Activated CD8-positive, alpha-beta memory T cell treated with anti-CD3 and anti-CD28 coated beads, Interleukin-2, amount 10 ng/mL, durations not matched to agents 7 days and 5 days (primary cell): Measurements from ENCODE around the gene PTPN2. TPM values are rescaled to one million over a fixed set of nuclear protein-coding genes. Genes with fewer than 3 reads are reported as not detected.
A peak's percentile ranks its signal among the peaks of the same experiment; 100 is the strongest.

ENCODE experiments used
- ATAC-seq: fragments of 150-1000 bp; cut with Tn5 transposase; one replicate; pipeline ENCODE4 v1.10.0; 2021; ENCODE audit warnings: moderate library complexity
- CTCF ChIA-PET: fragments of 350-600 bp; sonication (Branson Sonifier 250); formaldehyde crosslinking; loops from one replicate; lab custom pipeline; 2021; ENCODE audit warnings: antibody characterized with exemption; lab: Charles Lee
- DNase-seq: peaks from one replicate; pipeline ENCODE4 v3.0.0-alpha.2; 2020
- H3K27ac Mint-ChIP-seq: one replicate; pipeline ENCODE4 v1.8.0; 2021; ENCODE audit warnings: mild to moderate bottlenecking, mixed read lengths
- H3K27me3 Mint-ChIP-seq: one replicate; pipeline ENCODE4 v1.8.0; 2021; ENCODE audit warnings: mixed read lengths
- H3K36me3 Mint-ChIP-seq: one replicate; pipeline ENCODE4 v1.8.0; 2021; ENCODE audit warnings: mild to moderate bottlenecking, mixed read lengths
- H3K4me1 Mint-ChIP-seq: one replicate; pipeline ENCODE4 v1.8.0; 2021; ENCODE audit warnings: mixed read lengths
- H3K4me3 Mint-ChIP-seq: one replicate; pipeline ENCODE4 v1.8.0; 2021; ENCODE audit warnings: mild to moderate bottlenecking, moderate library complexity, mixed read lengths
- H3K9me3 Mint-ChIP-seq: one replicate; pipeline ENCODE4 v1.8.0; 2022; ENCODE audit warnings: low read depth, mixed read lengths
- total RNA-seq, 2 experiments: library from RNA; stranded (reverse); gene quantifications; one replicate each; pipeline ENCODE4 v1.2.3, GENCODE V29; 2021

PTPN2 gene
- total RNA-seq, 2 experiments from 2014 or later = 65.4 to 82.7 TPM

GRCh38 chr18:12844391-12844790, 39.6 kb downstream of the PTPN2 start:
- ATAC-seq (no peak), DNase-seq (no peak)
- Mint-ChIP-seq H3K27ac (peak overlapping the region; percentile 79), H3K9me3 (no peaks in the 10 kb centered on the region), H3K4me3 (peak overlapping the region; percentile 10), H3K27me3 (no peaks in the 10 kb centered on the region), H3K36me3 (peaks cover 45% of the 10 kb centered on the region), H3K4me1 (peaks cover 68% of the 10 kb centered on the region)
- CTCF ChIA-PET = interaction anchor here (1.1 to 1.7 kb wide), 3 partner anchors 11 to 16 kb away, joined by 3 to 5 read pairs (median 4); no protein-coding TSS in a partner anchor

GRCh38 chr18:12843420-12844350, 40.4 kb downstream of the PTPN2 start:
- Mint-ChIP-seq H3K9me3 (no peaks in the 10 kb centered on the region), H3K4me1 (peaks cover 68% of the 10 kb centered on the region), H3K36me3 (peaks cover 41% of the 10 kb centered on the region), H3K4me3 (no peak overlapping the region), H3K27ac (peak overlapping the region; percentile 79), H3K27me3 (no peaks in the 10 kb centered on the region)
- no peak for ATAC-seq
- CTCF ChIA-PET = interaction anchor here (1.1 to 1.7 kb wide), 4 partner anchors 12 to 40 kb away, joined by 3 to 6 read pairs (median 4); no protein-coding TSS in a partner anchor
- DNase-seq = no peak

- H3K27me3 Mint-ChIP-seq = no peaks in the 10 kb centered on the region
- peaks cover 36% of the 10 kb centered on the region for H3K36me3 Mint-ChIP-seq
- no peak overlapping the region for H3K4me3 Mint-ChIP-seq
- no peak for DNase-seq
- no peak for ATAC-seq
- peak overlapping the region; percentile 6 for H3K27ac Mint-ChIP-seq
- CTCF ChIA-PET = interaction anchor here (1.2 to 1.7 kb wide), 3 partner anchors 13 to 41 kb away, joined by 4 to 6 read pairs (median 5); no protein-coding TSS in a partner anchor
- H3K9me3 Mint-ChIP-seq = no peaks in the 10 kb centered on the region
- peaks cover 75% of the 10 kb centered on the region for H3K4me1 Mint-ChIP-seq
Observed at GRCh38 chr18:12842459-12843380, 41.3 kb downstream of the PTPN2 start.

- H3K36me3 Mint-ChIP-seq = peaks cover 30% of the 10 kb centered on the region
- CTCF ChIA-PET = interaction anchor here (2.9 kb wide), 1 partner anchor 43 kb away, joined by 11 read pairs; the partner anchor contains the start of gene PTPN2
- peaks cover 84% of the 10 kb centered on the region for H3K4me1 Mint-ChIP-seq
- H3K4me3 Mint-ChIP-seq = peak overlapping the region; percentile 77
- H3K9me3 Mint-ChIP-seq = no peaks in the 10 kb centered on the region
- no peak for DNase-seq
- peak overlapping the region; percentile 87 for H3K27ac Mint-ChIP-seq
- H3K27me3 Mint-ChIP-seq = no peaks in the 10 kb centered on the region
- no peak for ATAC-seq
Observed at GRCh38 chr18:12841070-12841469, 43.0 kb downstream of the PTPN2 start.

- CTCF ChIA-PET = interaction anchor here (1.4 to 2.9 kb wide), 2 partner anchors 13 to 44 kb away, joined by 5 to 11 read pairs; partner anchors contain the start of gene PTPN2
- DNase-seq (peak; percentile 52), ATAC-seq (peak; percentile 24)
- peak overlapping the region; percentile 87 for H3K27ac Mint-ChIP-seq
- no peaks in the 10 kb centered on the region for H3K9me3 Mint-ChIP-seq
- H3K36me3 Mint-ChIP-seq = peaks cover 31% of the 10 kb centered on the region
- peaks cover 79% of the 10 kb centered on the region for H3K4me1 Mint-ChIP-seq
- no peaks in the 10 kb centered on the region for H3K27me3 Mint-ChIP-seq
- H3K4me3 Mint-ChIP-seq = peak overlapping the region; percentile 77
Observed at GRCh38 chr18:12840382-12840781, 43.7 kb downstream of the PTPN2 start.

GRCh38 chr18:12839526-12840196, 44.4 kb downstream of the PTPN2 start:
- Mint-ChIP-seq H3K4me3 (peak overlapping the region; percentile 77), H3K36me3 (peaks cover 34% of the 10 kb centered on the region), H3K9me3 (no peaks in the 10 kb centered on the region), H3K27ac (peak overlapping the region; percentile 87), H3K27me3 (no peaks in the 10 kb centered on the region), H3K4me1 (peaks cover 72% of the 10 kb centered on the region)
- DNase-seq (peak; percentile 81), ATAC-seq (peak; percentile 88)
- CTCF ChIA-PET = interaction anchor here (0.9 to 2.9 kb wide), 3 partner anchors 13 to 54 kb away, joined by 4 to 11 read pairs (median 5); partner anchors contain the start of gene PTPN2

GRCh38 chr18:12839057-12839525, 44.9 kb downstream of the PTPN2 start:
- peak overlapping the region; percentile 77 for H3K4me3 Mint-ChIP-seq
- peak; percentile 45 for ATAC-seq
- no peaks in the 10 kb centered on the region for H3K9me3 Mint-ChIP-seq
- CTCF ChIA-PET = interaction anchor here (0.9 to 2.9 kb wide), 3 partner anchors 14 to 54 kb away, joined by 4 to 11 read pairs (median 5); partner anchors contain the start of gene PTPN2
- DNase-seq = no peak
- no peaks in the 10 kb centered on the region for H3K27me3 Mint-ChIP-seq
- H3K36me3 Mint-ChIP-seq = peaks cover 35% of the 10 kb centered on the region
- peak overlapping the region; percentile 87 for H3K27ac Mint-ChIP-seq
- peaks cover 66% of the 10 kb centered on the region for H3K4me1 Mint-ChIP-seq

- peak overlapping the region; percentile 77 for H3K4me3 Mint-ChIP-seq
- ATAC-seq (peak; percentile 16), DNase-seq (peak; percentile 48)
- peak overlapping the region; percentile 87 for H3K27ac Mint-ChIP-seq
- H3K27me3 Mint-ChIP-seq = no peaks in the 10 kb centered on the region
- peaks cover 37% of the 10 kb centered on the region for H3K36me3 Mint-ChIP-seq
- peaks cover 62% of the 10 kb centered on the region for H3K4me1 Mint-ChIP-seq
- CTCF ChIA-PET = no interaction called here
- H3K9me3 Mint-ChIP-seq = no peaks in the 10 kb centered on the region
Observed at GRCh38 chr18:12838178-12838634, 45.8 kb downstream of the PTPN2 start.

GRCh38 chr18:12837747-12838146, 46.3 kb downstream of the PTPN2 start:
- no peak for DNase-seq
- peaks cover 60% of the 10 kb centered on the region for H3K4me1 Mint-ChIP-seq
- CTCF ChIA-PET = no interaction called here
- no peaks in the 10 kb centered on the region for H3K9me3 Mint-ChIP-seq
- no peak for ATAC-seq
- H3K4me3 Mint-ChIP-seq = peak overlapping the region; percentile 77
- H3K27me3 Mint-ChIP-seq = no peaks in the 10 kb centered on the region
- H3K36me3 Mint-ChIP-seq = peaks cover 38% of the 10 kb centered on the region
- peak overlapping the region; percentile 87 for H3K27ac Mint-ChIP-seq

- no peak overlapping the region for H3K4me3 Mint-ChIP-seq
- H3K36me3 Mint-ChIP-seq = peaks cover 37% of the 10 kb centered on the region
- no peak overlapping the region for H3K27ac Mint-ChIP-seq
- DNase-seq (no peak), ATAC-seq (no peak)
- CTCF ChIA-PET = no interaction called here
- H3K27me3 Mint-ChIP-seq = no peaks in the 10 kb centered on the region
- no peaks in the 10 kb centered on the region for H3K9me3 Mint-ChIP-seq
- H3K4me1 Mint-ChIP-seq = peaks cover 54% of the 10 kb centered on the region
Observed at GRCh38 chr18:12836551-12836950, 47.5 kb downstream of the PTPN2 start.

GRCh38 chr18:12828116-12829051, 55.7 kb downstream of the PTPN2 start:
- H3K4me3 Mint-ChIP-seq = no peak overlapping the region
- no peak for DNase-seq
- CTCF ChIA-PET = interaction anchor here (1.0 to 1.3 kb wide), 2 partner anchors 55 to 64 kb away, joined by 3 to 4 read pairs; partner anchors contain the start of gene PTPN2
- peaks cover 78% of the 10 kb centered on the region for H3K36me3 Mint-ChIP-seq
- peak overlapping the region; percentile 71 for H3K27ac Mint-ChIP-seq
- peaks cover 6% of the 10 kb centered on the region for H3K9me3 Mint-ChIP-seq
- peak; percentile 67 for ATAC-seq
- no peaks in the 10 kb centered on the region for H3K27me3 Mint-ChIP-seq
- peaks cover 27% of the 10 kb centered on the region for H3K4me1 Mint-ChIP-seq
